Left ventricle myocardium inferior (tissue), 1 donor: ENCODE measurements around the gene FRRS1. TPM values are rescaled to one million over a fixed set of nuclear protein-coding genes. Genes with fewer than 3 reads are reported as not detected.

ENCODE experiments used
- DNase-seq: peaks from one replicate; pipeline ENCODE4 v3.0.0-alpha.2; 2020
- H3K27ac ChIP-seq: fragments of 200-600 bp; replicated peaks from 2 replicates; pipeline ENCODE4 v1.8.0; 2021
- H3K27me3 ChIP-seq: fragments of 200-600 bp; 2 replicates; pipeline ENCODE4 v1.8.0; 2021; ENCODE audit warnings: low read depth
- H3K36me3 ChIP-seq: fragments of 200-600 bp; 2 replicates; pipeline ENCODE4 v1.8.0; 2021
- H3K4me1 ChIP-seq: fragments of 200-600 bp; 2 replicates; pipeline ENCODE4 v1.8.0; 2021
- H3K4me3 ChIP-seq: fragments of 200-600 bp; 2 replicates; pipeline ENCODE4 v1.8.0; 2021; ENCODE audit warnings: mild to moderate bottlenecking, moderate library complexity
- H3K9me3 ChIP-seq: fragments of 200-600 bp; replicated peaks from 2 replicates; pipeline ENCODE4 v1.8.0; 2021
- intact Hi-C: fragments of 100-400 bp; cut with micrococcal nuclease; formaldehyde crosslinking; loops from one replicate; pipeline ENCODE4 v1.11.0; 2022
- total RNA-seq: library from RNA; stranded (reverse); fragmentation: NEBNext Ultra II Directional; extraction: Animal tissue kit (Norgen Biotek cat#: 25700); gene quantifications from one replicate; pipeline ENCODE4 v1.2.1, GENCODE V29; 2021
- TF ChIP-seq, protein P1 (sequence below): fragments of 200-600 bp; IDR thresholded peaks from 2 replicates; pipeline ENCODE4 v1.8.0; 2021; ENCODE audit warnings: antibody characterized with exemption, mild to moderate bottlenecking, borderline replicate concordance
- donor health status: DM: no; HTN: yes; CAD: no; lungs with severe emphysema.

FRRS1 gene
- total RNA-seq, 1 donor from 2014 or later = 3.8 TPM

DNA sequence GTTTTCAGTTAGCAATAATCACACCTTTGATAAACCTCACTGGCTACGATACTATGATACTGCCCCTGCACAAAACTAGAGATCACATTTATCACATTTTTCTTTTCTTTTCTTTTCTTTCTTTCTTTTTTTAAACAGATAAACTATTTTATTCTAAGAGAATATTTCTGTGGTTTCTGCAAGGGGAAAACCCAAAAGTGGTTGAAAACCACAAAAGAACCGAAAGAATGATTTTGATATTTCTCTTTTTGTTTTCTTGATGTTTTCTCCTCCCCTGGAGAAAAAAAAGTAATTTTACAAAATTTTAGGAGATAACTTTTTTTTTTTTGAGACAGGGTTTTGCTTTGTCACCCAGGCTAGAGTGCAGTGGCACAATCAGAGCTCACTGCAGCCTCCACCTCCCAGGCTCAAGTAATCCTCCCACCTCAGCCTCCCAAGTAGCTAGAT lies 18.4 kb upstream of the FRRS1 start:
- no peak overlapping the region for H3K4me3 ChIP-seq
- TF ChIP-seq, protein P1, sequence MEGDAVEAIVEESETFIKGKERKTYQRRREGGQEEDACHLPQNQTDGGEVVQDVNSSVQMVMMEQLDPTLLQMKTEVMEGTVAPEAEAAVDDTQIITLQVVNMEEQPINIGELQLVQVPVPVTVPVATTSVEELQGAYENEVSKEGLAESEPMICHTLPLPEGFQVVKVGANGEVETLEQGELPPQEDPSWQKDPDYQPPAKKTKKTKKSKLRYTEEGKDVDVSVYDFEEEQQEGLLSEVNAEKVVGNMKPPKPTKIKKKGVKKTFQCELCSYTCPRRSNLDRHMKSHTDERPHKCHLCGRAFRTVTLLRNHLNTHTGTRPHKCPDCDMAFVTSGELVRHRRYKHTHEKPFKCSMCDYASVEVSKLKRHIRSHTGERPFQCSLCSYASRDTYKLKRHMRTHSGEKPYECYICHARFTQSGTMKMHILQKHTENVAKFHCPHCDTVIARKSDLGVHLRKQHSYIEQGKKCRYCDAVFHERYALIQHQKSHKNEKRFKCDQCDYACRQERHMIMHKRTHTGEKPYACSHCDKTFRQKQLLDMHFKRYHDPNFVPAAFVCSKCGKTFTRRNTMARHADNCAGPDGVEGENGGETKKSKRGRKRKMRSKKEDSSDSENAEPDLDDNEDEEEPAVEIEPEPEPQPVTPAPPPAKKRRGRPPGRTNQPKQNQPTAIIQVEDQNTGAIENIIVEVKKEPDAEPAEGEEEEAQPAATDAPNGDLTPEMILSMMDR = no peak

DNA sequence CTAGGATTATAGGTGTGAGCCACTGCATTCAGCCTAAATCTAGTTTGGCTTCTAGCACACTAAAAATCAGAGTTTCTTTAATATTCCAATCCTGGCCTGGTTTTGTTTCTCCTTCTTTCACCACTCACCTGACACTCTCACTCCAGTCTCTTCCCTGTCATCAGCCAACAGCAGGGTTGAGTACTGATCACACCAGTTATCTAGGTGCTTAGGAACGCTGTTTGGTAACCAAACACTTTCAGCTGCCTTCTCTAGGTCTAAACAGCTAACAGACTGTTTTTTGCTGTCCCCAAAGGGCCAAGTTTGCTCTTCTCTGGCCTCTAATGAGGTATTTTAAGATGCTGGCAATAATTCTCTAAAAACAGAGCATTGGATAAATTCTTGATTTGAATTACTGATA lies 17.7 kb upstream of the FRRS1 start:
- intact Hi-C loops = no loop called here
- H3K27ac ChIP-seq = no peak overlapping the region
- H3K9me3 ChIP-seq = no peaks in the 10 kb centered on the region
- TF ChIP-seq, protein P1 = no peak
- no peak overlapping the region for H3K4me3 ChIP-seq
- no peaks in the 10 kb centered on the region for H3K36me3 ChIP-seq
- peaks cover 4% of the 10 kb centered on the region for H3K27me3 ChIP-seq
- peaks cover 9% of the 10 kb centered on the region for H3K4me1 ChIP-seq
- DNase-seq = no peak

More for the DNA sequence above, 18.4 kb upstream of the FRRS1 start:
- no peaks in the 10 kb centered on the region for H3K36me3 ChIP-seq
- H3K27ac ChIP-seq = no peak overlapping the region
- intact Hi-C loops = no loop called here
- peaks cover 4% of the 10 kb centered on the region for H3K27me3 ChIP-seq
- DNase-seq = no peak
- no peaks in the 10 kb centered on the region for H3K9me3 ChIP-seq
- H3K4me1 ChIP-seq = peaks cover 9% of the 10 kb centered on the region

GRCh38 chr1:99782920-99783319 lies 16.5 kb upstream of the FRRS1 start:
- Histone ChIP-seq H3K27me3 (peaks cover 4% of the 10 kb centered on the region), H3K36me3 (no peaks in the 10 kb centered on the region), H3K4me1 (peaks cover 9% of the 10 kb centered on the region), H3K9me3 (no peaks in the 10 kb centered on the region), H3K27ac (no peak overlapping the region), H3K4me3 (no peak overlapping the region)
- intact Hi-C loops = no loop called here
- no peak for DNase-seq
- TF ChIP-seq, protein P1 = no peak

GRCh38 chr1:99782397-99782796 lies 16.0 kb upstream of the FRRS1 start:
- H3K4me1 ChIP-seq = peaks cover 9% of the 10 kb centered on the region
- H3K27me3 ChIP-seq = peaks cover 4% of the 10 kb centered on the region
- H3K36me3 ChIP-seq = no peaks in the 10 kb centered on the region
- intact Hi-C loops = no loop called here
- no peak overlapping the region for H3K27ac ChIP-seq
- H3K9me3 ChIP-seq = no peaks in the 10 kb centered on the region
- DNase-seq = no peak
- no peak overlapping the region for H3K4me3 ChIP-seq
- TF ChIP-seq, protein P1 = no peak

GRCh38 chr1:99781798-99782197 lies 15.4 kb upstream of the FRRS1 start:
- no peak overlapping the region for H3K27ac ChIP-seq
- intact Hi-C loops = no loop called here
- no peak for DNase-seq
- TF ChIP-seq, protein P1 = no peak
- peaks cover 4% of the 10 kb centered on the region for H3K27me3 ChIP-seq
- no peaks in the 10 kb centered on the region for H3K9me3 ChIP-seq
- no peak overlapping the region for H3K4me3 ChIP-seq
- peaks cover 9% of the 10 kb centered on the region for H3K4me1 ChIP-seq
- no peaks in the 10 kb centered on the region for H3K36me3 ChIP-seq
